NB4 (cell line): ENCODE data around the gene SUPT16H.

ENCODE experiments used
- CTCF ChIP-seq: IDR thresholded peaks from one replicate; pipeline ENCODE4 v1.5.1; 2012; ENCODE audit warnings: low read depth, low read length
- POLR2A ChIP-seq: IDR thresholded peaks from 2 replicates; pipeline ENCODE4 v1.6.1; 2011; ENCODE audit warnings: mild to moderate bottlenecking; ENCODE audit not compliant: insufficient read length; ENCODE audit errors: extremely low read depth

GRCh38 chr14:21369949-21370679, 13.7 kb downstream of the SUPT16H start:
- TF ChIP-seq POLR2A: no peak
- no peak for TF ChIP-seq CTCF
